Frontal cortex (tissue), 4 donors: ENCODE results near the gene CABS1. TPM values are rescaled to one million over a fixed set of nuclear protein-coding genes. Genes with fewer than 3 reads are reported as not detected.

Source experiments
- DNase-seq, 2 donors: peaks; one replicate each; pipeline ENCODE4 v3.0.0; 2012; ENCODE audit warnings: low spot score in 2 of 2
- FAIRE-seq: peaks from 2 replicates; lab custom pipeline; 2012; peaks lifted over from hg19 to GRCh38; lab: Jason Lieb, UNC
- total RNA-seq: library from RNA; depleted of rRNA; stranded (reverse); fragments of >200 nt; gene quantifications from one replicate; pipeline ENCODE4 v1.2.3, GENCODE V29; 2014
- donor health status: control.
- donor health status: control.
- donor health status: control.

The CABS1 gene
- total RNA-seq, result not detected

GRCh38 chr4:70334681-70335080 lies at the start of gene CABS1:
TSS of gene CABS1 (plus strand) at chr4:70334981. CDS start at chr4:70335040, 59 bp downstream.
- no peak for FAIRE-seq

GRCh38 chr4:70288651-70289050 lies 46.1 kb upstream of the CABS1 start:
- FAIRE-seq, result no peak
- no peak for DNase-seq

More at GRCh38 chr4:70334681-70335080, at the start of gene CABS1:
- DNase-seq, result no peak

- no peak for DNase-seq
- FAIRE-seq, result no peak
Observed at GRCh38 chr4:70291341-70291740, 43.4 kb upstream of the CABS1 start.

GRCh38 chr4:70297576-70297975 lies 37.2 kb upstream of the CABS1 start:
- DNase-seq (no peak), FAIRE-seq (no peak)

GRCh38 chr4:70298051-70298450 lies 36.7 kb upstream of the CABS1 start:
- no peak for DNase-seq

GRCh38 chr4:70299643-70300042 lies 35.1 kb upstream of the CABS1 start:
- no peak for DNase-seq
- FAIRE-seq, result no peak

More at GRCh38 chr4:70298051-70298450, 36.7 kb upstream of the CABS1 start:
- FAIRE-seq, result no peak

- FAIRE-seq (no peak), DNase-seq (no peak)
Observed at GRCh38 chr4:70300215-70300614, 34.6 kb upstream of the CABS1 start.

GRCh38 chr4:70303090-70303489 lies 31.7 kb upstream of the CABS1 start:
- no peak for FAIRE-seq
- DNase-seq, result no peak

GRCh38 chr4:70305601-70306000 lies 29.2 kb upstream of the CABS1 start:
- FAIRE-seq, result no peak

GRCh38 chr4:70306076-70306475 lies 28.7 kb upstream of the CABS1 start:
- FAIRE-seq, result no peak
- DNase-seq, result no peak

More at GRCh38 chr4:70305601-70306000, 29.2 kb upstream of the CABS1 start:
- no peak for DNase-seq

- FAIRE-seq (no peak), DNase-seq (no peak)
Observed at GRCh38 chr4:70313736-70314135, 21.0 kb upstream of the CABS1 start.

- DNase-seq, result no peak
- no peak for FAIRE-seq
Observed at GRCh38 chr4:70315928-70316327, 18.9 kb upstream of the CABS1 start.

- DNase-seq (no peak), FAIRE-seq (no peak)
Observed at GRCh38 chr4:70326052-70326451, 8.7 kb upstream of the CABS1 start.

GRCh38 chr4:70336043-70336442 lies 1.3 kb downstream of the CABS1 start:
- DNase-seq (no peak), FAIRE-seq (no peak)

GRCh38 chr4:70337886-70338420 lies 3.2 kb downstream of the CABS1 start:
- no peak for DNase-seq
- FAIRE-seq, result no peak

- FAIRE-seq (no peak), DNase-seq (no peak)
Observed at GRCh38 chr4:70356185-70356584, 21.4 kb downstream of the CABS1 start.

- FAIRE-seq, result no peak
- DNase-seq, result no peak
Observed at GRCh38 chr4:70359115-70359661, 24.4 kb downstream of the CABS1 start.

GRCh38 chr4:70360460-70360859 lies 25.7 kb downstream of the CABS1 start, which contains the start of gene SMR3A:
TSS of gene SMR3A (plus strand) at chr4:70360760. CDS start at chr4:70362116, 1,356 bp downstream.
- FAIRE-seq (no peak), DNase-seq (no peak)

GRCh38 chr4:70364002-70364401 lies 29.2 kb downstream of the CABS1 start:
- no peak for DNase-seq
- no peak for FAIRE-seq

- no peak for FAIRE-seq
Observed at GRCh38 chr4:70365479-70365878, 30.7 kb downstream of the CABS1 start.

GRCh38 chr4:70367813-70368212 lies 33.0 kb downstream of the CABS1 start:
- no peak for DNase-seq
- FAIRE-seq, result no peak

More at GRCh38 chr4:70365479-70365878, 30.7 kb downstream of the CABS1 start:
- no peak for DNase-seq

GRCh38 chr4:70371987-70372386 lies 37.2 kb downstream of the CABS1 start:
- FAIRE-seq (no peak), DNase-seq (no peak)
